ENCODE data around the gene RAB11B.
"Not testable (repeated sequence)": the region's sequence is repeated elsewhere in the genome, so short reads cannot be mapped to it uniquely, and the experiment has no call there.

RAB11B gene

DNA sequence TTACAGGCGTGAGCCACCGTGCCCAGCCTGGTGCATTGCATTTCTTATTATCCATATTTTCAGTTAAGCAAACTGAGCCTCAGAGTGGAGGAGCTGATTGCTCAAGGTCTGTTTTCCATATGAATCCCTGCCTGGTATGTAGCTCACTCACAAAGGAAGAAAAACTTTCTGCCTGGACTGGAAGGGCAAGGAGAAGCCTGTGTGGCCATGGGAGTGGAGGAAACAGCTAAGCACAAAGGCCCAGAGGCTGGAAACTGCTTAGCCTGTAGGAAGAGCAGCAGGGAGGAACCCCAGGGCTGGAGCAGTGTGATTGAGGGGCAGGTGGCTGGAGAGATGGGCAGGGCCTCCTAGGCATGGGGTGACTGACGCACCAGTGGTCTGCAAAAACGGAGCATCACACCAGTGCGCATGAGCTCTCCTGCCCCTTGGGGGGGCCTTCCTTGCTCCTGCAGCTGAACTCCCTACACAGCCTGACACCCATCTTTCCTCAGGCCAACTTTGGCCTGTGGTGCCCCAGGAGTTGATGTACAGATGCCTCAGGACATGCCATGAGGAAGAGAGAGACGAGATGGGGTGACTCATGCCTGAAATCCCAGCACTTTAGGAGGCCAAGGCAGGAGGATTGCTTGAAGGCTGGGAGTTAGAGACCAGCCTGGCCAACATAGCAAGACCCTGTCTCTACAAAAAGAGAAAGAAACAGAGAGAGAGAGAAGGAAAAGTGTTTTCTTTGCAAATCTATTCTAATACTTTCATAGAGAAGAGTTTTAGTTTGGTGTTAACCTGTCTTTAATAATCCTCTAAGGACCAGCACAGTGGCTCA lies 51.8 kb downstream of the RAB11B start:
- no peak for DNase-seq

DNA sequence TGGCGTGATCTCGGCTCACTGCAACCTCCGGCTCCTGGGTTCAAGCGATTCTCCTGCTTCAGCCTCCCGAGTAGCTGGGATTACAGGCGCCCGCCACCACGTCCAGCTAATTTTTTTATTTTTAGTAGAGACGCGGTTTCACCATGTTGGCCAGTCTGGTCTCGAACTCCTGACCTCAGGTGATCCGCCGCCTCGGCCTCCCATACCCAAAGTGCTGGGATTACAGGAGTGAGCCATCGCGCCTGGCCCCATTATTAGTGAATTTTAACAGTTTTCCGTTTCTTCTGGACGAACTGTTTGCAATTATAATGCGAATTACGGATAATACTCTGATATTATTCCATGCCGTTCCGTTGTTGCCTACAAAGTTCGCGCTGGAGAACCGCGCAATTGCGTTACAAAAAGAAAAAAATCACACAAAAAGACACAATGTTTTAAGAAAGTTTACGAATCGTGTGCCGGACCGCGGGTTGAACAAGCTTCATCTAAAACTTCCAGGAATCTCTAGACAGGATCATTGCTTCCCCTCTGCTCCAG lies 54.0 kb downstream of the RAB11B start:
- not testable (repeated sequence) for DNase-seq

DNA sequence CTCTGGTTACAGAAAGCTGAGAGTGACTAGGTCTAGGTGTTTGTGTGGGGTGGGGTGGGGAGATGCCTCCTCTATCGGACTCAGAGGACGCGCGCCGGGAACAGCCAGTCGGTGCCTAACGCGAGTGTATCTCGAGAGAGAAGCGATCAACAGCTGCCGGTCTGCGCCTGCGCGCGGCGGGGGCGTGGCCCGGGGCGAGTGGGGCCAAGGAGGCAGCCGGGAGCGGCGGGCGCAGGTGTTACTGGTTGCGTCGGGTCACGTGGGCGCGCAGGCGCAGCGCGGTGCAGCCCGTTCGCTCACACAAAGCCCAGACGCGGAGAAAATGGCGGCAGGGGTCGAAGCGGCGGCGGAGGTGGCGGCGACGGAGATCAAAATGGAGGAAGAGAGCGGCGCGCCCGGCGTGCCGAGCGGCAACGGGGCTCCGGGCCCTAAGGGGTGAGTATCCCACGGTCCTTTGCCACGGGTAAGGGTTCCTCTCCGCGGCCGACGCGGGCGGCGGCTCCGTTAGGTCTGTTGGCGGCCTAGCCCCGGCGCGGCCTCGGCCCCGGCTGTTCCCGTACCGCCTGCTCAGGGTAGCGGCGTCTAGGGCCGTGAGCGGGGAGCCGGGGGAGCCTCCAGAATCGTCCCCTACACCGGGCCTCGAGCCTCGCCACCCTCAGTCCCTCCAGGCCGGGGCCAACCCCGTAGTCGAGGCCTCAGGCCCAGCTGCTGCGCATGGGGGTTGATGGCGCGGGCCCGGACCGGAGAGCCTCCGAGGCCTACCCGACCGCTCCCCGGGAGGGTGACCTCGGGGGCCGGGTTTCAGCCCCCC lies 54.7 kb downstream of the RAB11B start, which contains the start of gene HNRNPM:
TSS of gene HNRNPM (plus strand) at position 299 of the 811 bp plus-strand sequence. CDS start at position 323, 24 bp downstream.
- peak; percentile 97 for DNase-seq

DNA sequence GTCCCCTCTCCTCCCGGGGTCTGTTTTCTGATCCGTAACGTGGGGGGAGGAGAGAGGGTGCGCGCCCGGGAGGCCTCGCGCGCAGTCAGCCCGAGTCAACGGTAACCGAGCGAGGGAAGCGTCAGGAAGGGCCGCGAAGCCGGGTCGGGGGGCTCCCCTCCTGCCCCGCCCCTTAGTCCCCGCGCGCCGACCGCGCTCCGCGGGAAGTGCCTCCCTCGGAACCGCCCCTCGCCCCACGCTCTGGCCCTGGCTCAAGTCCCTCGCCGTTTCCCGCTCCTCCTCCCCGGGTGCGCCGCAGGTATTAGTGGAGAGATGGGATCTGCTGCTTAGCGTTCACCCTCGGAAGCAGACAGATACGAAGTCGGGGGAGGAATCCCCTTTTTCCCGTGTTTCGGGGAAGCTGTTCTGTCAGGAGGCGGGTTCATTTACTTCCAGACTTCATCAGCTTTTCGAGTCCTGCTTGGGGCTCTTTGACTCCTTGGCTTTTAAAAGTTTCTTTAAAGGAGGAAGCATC lies 55.4 kb downstream of the RAB11B start:
- DNase-seq: no peak

DNA sequence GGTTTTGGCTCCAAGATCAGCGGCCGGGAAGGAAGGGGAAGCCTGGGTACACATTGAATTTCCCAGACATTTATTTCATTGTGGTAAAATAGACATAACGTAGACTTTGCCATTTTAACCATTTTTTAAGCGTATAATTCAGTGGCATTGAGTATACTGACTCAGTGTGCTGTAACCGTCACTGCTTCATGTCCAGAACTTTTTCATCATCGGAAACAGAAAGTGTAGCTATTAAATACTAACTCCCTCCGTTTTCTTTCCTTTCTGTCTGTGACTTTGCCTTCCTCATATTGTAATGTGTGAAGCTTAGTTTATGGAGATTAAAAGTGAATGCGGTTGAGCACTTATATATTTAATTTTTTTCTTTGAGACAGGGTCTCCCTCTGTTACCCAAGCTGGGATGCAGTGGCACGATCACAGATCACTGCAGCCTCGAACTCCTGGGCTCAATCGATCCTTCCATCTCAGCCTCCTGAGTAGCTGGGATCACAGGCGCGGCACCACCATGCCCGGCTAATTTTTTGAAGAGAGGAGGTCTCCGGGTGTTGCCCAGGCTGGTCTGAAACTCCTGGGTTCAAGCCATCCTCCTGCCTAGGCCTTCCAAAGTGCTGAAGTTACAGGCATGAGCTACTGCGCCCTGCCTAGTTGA lies 56.0 kb downstream of the RAB11B start:
- no peak for DNase-seq

DNA sequence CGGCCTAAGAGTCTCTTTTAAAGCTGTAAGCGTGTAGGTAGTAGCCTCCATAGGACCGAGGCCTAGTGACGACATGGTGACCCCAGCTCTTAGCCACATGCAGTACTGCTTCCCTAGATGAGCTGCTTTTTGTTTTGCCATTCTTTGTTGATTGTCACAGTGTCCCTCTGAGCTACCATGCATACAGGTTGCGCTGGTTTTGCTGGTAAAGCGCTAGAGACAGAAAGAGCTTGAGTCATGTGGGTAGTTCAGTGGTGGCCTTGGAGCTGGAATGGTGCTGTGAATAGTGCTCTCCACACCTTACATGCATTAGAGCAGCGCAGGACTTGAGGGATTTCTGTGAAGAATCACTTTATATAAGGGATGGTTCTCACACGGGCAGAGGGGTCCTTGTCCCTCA lies 59.7 kb downstream of the RAB11B start:
- no peak for DNase-seq

DNA sequence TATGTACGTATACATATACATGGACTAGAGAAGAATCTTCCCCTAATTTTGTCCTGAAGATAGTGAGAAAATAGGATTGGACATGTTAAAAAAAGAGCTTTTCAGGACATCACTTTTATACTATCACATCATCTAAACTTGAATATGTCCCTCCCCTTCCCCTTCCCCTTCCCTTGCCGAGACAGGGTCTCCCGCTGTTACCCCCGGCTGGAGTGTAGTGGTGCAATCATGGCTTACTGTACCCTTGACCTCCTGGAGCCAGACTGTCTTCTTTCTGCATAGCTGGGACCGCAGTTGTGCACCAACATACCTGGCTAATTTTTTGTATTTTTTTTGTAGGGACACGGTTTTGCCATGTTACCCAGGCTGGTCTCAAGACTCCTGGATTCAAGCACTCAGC lies 61.2 kb downstream of the RAB11B start:
- no peak for DNase-seq

DNA sequence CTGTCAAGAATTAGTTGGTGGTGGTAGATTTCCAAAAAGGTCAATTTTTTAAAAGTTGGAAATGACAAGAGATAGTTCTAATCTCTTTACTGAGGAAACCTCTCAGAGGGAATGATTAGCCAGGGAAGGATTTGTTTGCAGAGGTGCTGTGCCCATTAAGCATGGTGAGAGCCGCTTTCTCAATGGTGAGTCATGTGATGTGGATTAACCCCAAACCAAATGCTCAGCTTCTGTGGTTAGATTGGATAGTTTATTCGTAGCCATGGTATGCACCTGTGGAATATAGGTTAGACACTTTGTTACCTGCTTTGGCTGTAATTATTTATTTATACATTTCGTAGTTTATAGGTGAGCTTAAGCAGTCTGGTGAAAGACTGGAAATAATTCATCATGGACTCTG lies 61.7 kb downstream of the RAB11B start:
- DNase-seq: peak; percentile 57

DNA sequence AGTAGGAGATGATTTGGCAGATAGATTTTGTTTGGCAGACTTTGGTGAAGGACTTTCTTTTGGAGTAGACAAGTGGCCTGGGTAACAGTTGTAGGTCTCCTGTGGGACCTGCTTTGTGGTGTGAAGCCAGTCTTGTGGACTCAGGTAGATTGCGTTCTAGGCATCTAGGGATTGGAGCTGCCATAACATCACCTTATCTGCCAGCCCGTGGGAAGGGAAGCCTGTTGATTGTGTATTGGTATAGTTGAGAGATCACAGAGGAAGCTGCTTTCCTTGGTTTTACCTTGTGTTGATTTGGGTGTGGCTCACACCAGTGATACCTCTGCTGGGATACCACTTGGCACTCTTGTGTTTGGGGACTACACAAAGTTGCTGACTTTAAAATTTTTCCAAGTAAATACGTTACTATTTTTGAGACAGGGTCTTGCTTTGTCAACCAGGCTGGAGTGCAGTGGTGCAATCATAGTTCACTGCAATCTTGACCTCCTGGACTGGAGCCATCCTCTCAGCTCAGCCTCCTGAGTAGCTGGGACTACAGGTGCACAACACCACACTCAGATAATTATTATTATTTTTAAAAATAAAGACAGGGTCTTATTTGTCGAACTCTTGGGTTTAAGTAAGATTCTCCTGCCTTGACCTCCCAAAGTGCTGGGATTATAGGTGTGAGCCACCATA lies 62.4 kb downstream of the RAB11B start:
- no peak for DNase-seq

DNA sequence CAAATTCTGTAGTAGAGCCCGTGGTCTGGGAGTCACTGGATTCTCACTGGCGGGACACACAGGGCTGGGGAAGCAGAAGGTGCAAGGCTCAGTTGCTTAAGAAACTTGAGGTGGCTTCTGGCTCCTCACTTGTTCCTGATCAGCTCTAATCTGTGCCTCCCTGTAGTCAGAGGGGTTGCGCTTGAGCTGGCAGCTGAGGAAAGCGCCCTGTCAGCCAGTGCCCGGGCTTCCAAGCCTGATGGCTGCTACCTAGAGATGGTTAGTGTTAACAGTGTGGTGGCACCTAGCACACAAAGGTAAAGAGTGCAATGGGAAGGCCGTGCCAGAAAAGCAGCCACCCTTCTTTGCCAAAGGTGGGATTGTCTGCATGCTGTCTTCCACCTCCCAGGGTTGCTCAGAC lies 63.5 kb downstream of the RAB11B start:
- DNase-seq: no peak
